NCI-H1930 (cell line): Measurements from ENCODE around the gene LDAH.

ENCODE experiments used
- DNase-seq, 2 experiments: peaks; one replicate each; lab custom pipeline; 2025; lab: John Stamatoyannopoulos, UW

The LDAH gene

DNA sequence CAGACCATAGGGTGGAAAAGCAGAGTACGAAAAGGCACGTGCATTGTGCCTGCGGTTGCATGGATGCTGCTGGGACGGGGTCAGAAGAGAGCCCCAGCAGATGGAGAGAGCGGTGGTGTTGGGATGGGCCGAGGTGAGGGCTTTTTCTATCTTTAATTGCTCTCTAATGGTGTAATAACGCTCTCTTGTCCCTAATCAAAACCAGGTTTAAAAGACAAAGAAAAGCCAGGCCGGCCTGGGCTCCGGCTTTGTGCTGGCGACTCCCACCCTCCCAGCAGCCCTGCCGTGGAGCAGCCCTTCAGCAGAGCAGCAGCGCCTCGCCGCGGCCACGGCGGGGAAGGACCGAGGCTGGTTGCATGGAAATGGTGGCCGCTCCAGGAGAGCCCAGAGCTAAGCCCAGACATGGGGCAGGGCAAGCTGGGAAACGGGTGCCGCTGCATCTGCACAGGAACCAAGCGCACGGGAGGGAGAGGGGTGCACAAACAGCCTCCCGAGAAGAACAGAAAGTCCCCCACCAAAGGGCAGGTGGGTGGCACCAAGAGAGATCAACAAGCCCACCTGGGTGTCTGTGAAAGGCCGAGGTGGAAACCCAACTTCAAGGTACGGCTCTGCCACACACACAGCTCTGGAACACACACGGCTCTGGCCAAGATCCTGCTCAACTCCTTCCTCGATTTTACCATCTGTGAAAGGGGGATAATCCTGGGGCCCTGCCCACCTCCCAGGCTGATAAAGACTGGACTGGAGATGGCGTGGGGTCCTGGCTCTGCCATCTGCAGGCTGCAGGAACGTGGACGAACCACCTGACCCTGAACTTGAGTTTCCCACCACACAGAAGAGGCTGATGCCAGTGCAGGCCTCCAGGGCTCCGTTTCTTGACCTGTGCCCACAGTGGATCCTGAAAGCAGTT, 187.0 kb downstream of the LDAH start:
- DNase-seq = peak; percentile 20 to 35

DNA sequence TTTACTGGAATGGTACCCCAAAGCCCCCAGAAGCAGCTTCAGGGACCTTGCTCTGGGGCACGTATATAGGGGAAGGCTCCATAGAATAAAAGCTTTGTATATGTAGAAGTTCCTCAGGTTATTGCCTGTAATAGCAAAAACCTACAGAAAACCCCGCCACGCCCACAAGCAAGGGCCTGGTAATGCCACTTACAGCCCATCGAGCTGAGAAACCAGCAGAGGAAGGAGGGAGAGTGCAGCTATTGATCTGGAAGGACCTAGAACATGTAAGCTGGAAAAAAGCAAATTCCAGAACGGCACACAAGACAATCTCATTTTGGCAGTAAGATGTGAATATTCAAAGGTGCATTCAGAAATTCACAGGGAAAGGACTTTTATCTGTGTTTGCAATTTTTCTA, 187.8 kb downstream of the LDAH start:
- no peak for DNase-seq

DNA sequence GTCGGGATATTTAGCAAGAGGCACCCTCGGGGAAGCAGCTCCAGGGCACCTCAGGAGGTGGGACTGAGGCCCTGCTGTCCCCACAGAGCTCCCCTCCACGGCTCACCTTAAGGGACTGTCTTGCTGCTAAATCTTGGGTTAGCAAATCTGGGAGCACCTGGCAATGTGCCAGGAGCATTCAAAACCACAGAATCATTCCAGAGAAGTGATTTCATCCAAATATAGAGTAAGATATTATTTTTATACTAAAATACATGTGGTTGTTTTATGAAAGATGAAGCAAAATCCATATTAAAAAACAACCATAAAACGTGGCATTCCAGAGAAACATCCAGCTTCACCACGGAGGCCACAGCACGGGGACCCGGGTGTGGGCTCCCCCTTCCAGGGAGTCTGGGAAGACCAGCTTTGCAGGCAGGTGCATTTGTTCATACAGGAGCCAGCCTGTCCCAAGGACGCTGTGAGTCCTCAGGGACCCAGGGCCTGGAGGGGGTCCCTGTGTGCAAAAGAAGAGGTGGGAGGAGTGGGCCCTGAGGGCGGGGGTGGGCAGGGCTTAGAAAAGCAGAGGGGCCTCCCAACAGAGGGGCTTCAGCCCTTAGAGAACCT, 188.3 kb downstream of the LDAH start:
- no peak for DNase-seq
